Mucosa of descending colon (tissue), 3 donors: Measurements from ENCODE around the gene MEIS2. TPM values are rescaled to one million over a fixed set of nuclear protein-coding genes. Genes with fewer than 3 reads are reported as not detected.

Source experiments
- ATAC-seq: fragments of 200-7000 bp; cut with Tn5 transposase; one replicate; pipeline ENCODE4 v1.9.1; 2020; ENCODE audit warnings: mild to moderate bottlenecking, moderate library complexity
- DNase-seq, 3 donors: peaks; one replicate each; pipeline ENCODE4 v3.0.0-alpha.2; 2020
- H3K36me3 ChIP-seq: fragments of 200-600 bp; one replicate; pipeline ENCODE4 v1.8.0; 2021; ENCODE audit warnings: low read depth, mild to moderate bottlenecking
- H3K4me1 ChIP-seq: fragments of 200-600 bp; one replicate; pipeline ENCODE4 v1.8.0; 2021; ENCODE audit warnings: low read depth, mild to moderate bottlenecking
- H3K4me3 ChIP-seq: fragments of 200-600 bp; one replicate; pipeline ENCODE4 v1.8.0; 2021; ENCODE audit warnings: mild to moderate bottlenecking
- H3K9me3 ChIP-seq: fragments of 200-600 bp; one replicate; pipeline ENCODE4 v1.8.0; 2021; ENCODE audit warnings: mild to moderate bottlenecking
- intact Hi-C, 2 donors: fragments of 100-400 bp; cut with DNase I in 1 of 2; cut with micrococcal nuclease in 1 of 2; formaldehyde crosslinking; loops; one replicate each; pipeline versions ENCODE4 v1.11.0 to v1.11.1; 2022; cut with DNase I, micrococcal nuclease
- total RNA-seq, 3 donors: library from RNA; stranded (reverse); fragmentation: NEBNext Ultra II Directional in 2 of 3; extraction: Animal tissue kit (Norgen Biotek cat#: 25700) in 2 of 3; gene quantifications; one replicate each; pipeline versions ENCODE4 v1.2.1 to v1.2.4, GENCODE V29; 2021 to 2023
- TF ChIP-seq, protein P1 (sequence below): fragments of 200-600 bp; IDR thresholded peaks from one replicate; pipeline ENCODE4 v1.8.0; 2022; ENCODE audit warnings: antibody characterized with exemption, mild to moderate bottlenecking
- donor health status: DM: no; HTN: no; CAD: no; lungs with moderate emphysema.
- donor health status: DM: no; HTN: no; CAD: no.
- donor health status: DM: no; HTN: yes; CAD: no.

Gene MEIS2
- total RNA-seq, 3 donors from 2014 or later, result 3.8 to 93.3 (median 8.9) TPM

DNA sequence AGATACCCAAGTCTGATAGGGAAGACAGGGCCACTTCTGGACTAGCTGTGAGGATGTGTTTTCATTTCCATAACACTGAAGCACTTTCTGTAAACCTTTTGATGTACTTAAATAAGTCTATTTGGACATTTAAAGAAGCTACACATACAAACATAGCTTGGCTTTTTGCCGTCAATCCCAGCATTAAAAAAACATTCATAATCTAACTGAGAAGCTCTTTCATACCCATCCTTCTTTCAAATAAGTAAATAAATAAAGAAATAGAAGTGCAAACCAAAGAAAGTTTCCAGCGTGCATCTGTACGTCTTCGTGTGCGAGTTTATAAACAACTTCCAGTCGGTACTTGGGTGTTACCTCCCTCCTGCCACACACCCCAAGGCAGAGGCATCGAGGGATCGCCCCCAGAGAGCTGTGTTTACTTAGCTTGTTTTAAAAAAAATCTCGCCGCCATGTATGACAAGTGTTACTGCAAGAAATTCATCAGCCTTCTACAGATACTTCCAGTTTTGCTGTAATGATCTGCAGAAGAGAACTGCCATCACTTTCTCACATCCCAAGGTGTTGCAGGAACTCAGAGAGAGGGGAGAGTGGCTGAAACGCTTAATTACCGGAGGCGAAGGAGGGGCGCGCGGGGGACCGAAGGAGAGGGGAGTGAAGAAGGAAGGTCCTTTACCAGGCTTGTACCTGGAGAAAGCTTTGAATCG is 9.0 kb upstream of the MEIS2 start:
- Histone ChIP-seq H3K36me3 (no peaks in the 10 kb centered on the region), H3K9me3 (no peaks in the 10 kb centered on the region), H3K4me3 (no peak overlapping the region), H3K4me1 (peaks cover 9% of the 10 kb centered on the region)
- DNase-seq (no peak), ATAC-seq (no peak)
- TF ChIP-seq, protein P1, sequence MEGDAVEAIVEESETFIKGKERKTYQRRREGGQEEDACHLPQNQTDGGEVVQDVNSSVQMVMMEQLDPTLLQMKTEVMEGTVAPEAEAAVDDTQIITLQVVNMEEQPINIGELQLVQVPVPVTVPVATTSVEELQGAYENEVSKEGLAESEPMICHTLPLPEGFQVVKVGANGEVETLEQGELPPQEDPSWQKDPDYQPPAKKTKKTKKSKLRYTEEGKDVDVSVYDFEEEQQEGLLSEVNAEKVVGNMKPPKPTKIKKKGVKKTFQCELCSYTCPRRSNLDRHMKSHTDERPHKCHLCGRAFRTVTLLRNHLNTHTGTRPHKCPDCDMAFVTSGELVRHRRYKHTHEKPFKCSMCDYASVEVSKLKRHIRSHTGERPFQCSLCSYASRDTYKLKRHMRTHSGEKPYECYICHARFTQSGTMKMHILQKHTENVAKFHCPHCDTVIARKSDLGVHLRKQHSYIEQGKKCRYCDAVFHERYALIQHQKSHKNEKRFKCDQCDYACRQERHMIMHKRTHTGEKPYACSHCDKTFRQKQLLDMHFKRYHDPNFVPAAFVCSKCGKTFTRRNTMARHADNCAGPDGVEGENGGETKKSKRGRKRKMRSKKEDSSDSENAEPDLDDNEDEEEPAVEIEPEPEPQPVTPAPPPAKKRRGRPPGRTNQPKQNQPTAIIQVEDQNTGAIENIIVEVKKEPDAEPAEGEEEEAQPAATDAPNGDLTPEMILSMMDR, result no peak
- intact Hi-C loops, result loop anchor here (5.0 to 10.0 kb wide), 2 partner anchors 225 to 227 kb away; no protein-coding TSS in a partner anchor

DNA sequence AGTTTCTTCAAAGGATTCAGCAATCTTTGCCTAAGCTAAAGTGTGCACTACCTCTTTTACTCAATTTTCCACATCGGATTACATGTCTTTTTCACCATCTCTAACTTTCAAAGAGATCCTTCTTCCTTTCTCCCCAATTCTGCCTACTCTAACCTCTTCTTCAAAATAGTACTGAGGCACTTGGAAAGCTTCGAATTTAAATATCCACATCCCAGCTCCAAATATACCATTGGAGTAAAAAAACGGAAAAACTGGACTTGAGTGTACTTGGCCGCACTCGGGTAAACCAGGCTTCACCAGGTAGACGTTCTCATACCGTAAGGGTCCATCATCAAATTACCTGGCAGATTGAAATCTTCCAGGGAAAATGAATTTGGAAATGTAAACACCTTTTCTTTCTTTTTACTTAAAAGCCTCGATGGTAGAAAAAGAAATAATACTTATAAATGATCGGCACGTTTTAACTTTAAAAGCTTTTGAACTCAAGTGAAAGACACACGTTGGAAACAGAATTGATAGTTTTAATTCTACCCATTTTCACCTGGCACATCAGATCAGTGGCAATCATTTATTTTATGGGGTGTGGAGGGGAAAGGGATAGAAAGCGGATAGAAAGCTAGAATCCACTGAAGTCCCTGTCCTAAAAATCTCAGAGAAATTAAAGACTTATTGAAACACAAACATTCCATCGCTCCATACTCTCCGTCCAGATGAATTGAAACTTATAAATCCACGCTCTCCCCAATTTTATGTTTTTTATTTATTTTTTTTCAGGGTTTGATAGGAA is 8.2 kb upstream of the MEIS2 start:
- Histone ChIP-seq H3K36me3 (no peaks in the 10 kb centered on the region), H3K9me3 (no peaks in the 10 kb centered on the region), H3K4me1 (peaks cover 9% of the 10 kb centered on the region), H3K4me3 (no peak overlapping the region)
- intact Hi-C loops, result loop anchor here (5.0 to 10.0 kb wide), 2 partner anchors 224 to 226 kb away; no protein-coding TSS in a partner anchor
- TF ChIP-seq, protein P1, result no peak
- ATAC-seq, result no peak
- DNase-seq, result no peak

DNA sequence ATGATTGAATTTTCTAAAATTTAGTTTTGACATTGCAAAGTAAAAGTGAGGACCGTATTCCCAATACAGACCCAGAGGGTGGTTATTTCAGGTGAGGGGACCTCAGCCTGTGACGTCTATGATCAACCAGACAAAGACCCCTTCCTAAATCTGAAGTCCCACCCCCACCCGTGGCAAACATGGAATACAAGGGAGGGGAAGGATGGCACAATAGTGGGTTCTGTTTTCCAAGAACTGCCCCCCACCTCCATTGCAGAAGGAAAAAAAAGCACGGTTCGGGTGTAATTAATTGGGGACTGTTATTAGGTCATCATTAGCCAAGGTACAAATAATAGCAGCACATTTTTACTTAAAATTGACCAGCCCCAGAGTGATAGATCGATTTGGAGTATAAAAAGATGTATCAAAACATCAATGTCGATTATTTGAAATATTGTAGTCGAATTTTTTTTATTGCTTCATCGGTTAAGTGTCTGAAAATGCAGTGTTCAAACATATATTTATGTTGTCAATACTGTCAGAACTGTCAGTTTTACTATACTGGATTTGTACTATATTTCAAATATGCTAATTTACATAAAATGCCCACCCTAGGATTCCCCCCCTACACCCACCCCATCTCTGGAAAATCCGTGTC is 7.5 kb upstream of the MEIS2 start:
- TF ChIP-seq, protein P1, result no peak
- intact Hi-C loops, result loop anchor here (5.0 to 10.0 kb wide), 2 partner anchors 223 to 226 kb away; no protein-coding TSS in a partner anchor
- no peak for ATAC-seq
- peaks cover 9% of the 10 kb centered on the region for H3K4me1 ChIP-seq
- H3K36me3 ChIP-seq, result no peaks in the 10 kb centered on the region
- no peak overlapping the region for H3K4me3 ChIP-seq
- no peaks in the 10 kb centered on the region for H3K9me3 ChIP-seq
- no peak for DNase-seq

DNA sequence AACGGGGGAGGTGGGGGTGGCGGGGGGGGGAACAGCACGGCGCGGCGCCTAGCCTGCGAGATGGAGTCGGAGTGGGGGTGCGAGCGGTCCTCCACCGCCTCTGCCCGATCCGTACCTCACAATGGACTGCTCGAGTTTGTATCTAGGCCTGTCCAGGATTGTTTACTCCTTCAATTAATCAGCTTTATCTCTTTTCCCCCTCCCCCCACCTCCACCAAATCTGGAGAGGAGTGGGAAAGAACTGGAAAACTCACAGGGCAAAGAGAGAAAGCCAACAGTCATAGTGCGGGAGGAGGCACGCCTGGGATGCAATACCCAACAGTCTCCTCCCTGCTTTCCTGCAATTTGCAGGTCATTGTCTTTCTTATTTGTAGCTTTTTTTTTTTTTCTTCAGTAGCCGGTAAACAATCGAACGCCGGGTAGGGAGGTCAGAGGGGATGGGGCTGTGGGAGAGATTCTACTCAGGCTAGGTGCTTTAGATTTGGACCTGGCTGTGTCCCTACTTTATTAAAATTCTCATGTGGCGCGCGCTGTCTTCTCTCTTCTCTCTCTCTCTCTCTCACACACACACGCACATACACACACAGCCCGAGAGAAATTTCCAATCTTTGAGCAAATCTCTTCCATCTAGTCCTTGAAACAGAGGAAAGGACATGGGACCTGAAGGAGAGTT is 6.9 kb upstream of the MEIS2 start:
- intact Hi-C loops, result loop anchor here (5.0 to 10.0 kb wide), 2 partner anchors 222 to 225 kb away; no protein-coding TSS in a partner anchor
- DNase-seq (no peak), ATAC-seq (no peak)
- H3K4me3 ChIP-seq, result no peak overlapping the region
- TF ChIP-seq, protein P1, result no peak
- H3K4me1 ChIP-seq, result peaks cover 9% of the 10 kb centered on the region
- no peaks in the 10 kb centered on the region for H3K36me3 ChIP-seq
- H3K9me3 ChIP-seq, result no peaks in the 10 kb centered on the region

DNA sequence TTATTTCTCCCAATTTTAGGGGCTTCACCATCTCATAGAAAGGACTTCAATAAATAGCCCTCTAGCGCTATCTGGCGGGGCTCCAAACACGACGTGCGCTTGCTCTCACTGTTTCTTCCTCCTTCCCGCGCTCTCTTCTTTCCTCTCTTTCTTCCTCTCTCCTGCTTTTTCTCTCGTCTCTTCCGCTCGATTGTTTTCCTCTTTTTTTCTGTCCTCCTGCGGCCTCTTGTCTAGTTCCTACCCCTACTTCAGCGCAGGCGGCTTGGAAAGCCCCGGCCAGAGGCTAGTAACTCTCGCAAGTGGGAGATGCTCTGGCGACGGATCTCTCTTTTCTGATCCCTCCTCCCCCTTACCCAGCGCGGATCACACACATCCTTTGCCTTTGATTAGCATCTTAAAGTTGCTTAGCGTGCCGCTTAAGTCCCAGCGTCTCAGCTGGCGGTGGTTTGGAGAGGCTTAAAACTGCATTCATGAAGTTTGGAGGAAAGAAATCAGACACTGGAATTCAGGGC is 6.2 kb upstream of the MEIS2 start:
- intact Hi-C loops, result loop anchor here (5.0 to 10.0 kb wide), 2 partner anchors 222 to 224 kb away; no protein-coding TSS in a partner anchor
- Histone ChIP-seq H3K4me1 (peaks cover 9% of the 10 kb centered on the region), H3K9me3 (no peaks in the 10 kb centered on the region), H3K36me3 (no peaks in the 10 kb centered on the region), H3K4me3 (no peak overlapping the region)
- ATAC-seq, result no peak
- DNase-seq, result peak in 1 of 3 donors; percentile 50
- TF ChIP-seq, protein P1, result no peak
